Measurements from ENCODE around the gene B3GALT4. TPM values are rescaled to one million over a fixed set of nuclear protein-coding genes. Genes with fewer than 3 reads are reported as not detected.

B3GALT4 gene
- total and polyA plus RNA-seq, 2 of the 13 experiments (the other 11 are each of a cell fraction or from before 2014, with no cell fraction given), result 0.04 to 0.27 TPM

- TF ChIP-seq GMEB2 (CRISPR knock-in tag; IDR thresholded peaks at IDR 0.05; ENCODE audit: low read depth) (no peak), SP2 (CRISPR knock-in tag; IDR thresholded peaks at IDR 0.05) (peak; percentile 86), ZNF574 (CRISPR knock-in tag; IDR thresholded peaks at IDR 0.05) (peak; percentile 93), TRIM22 (IDR thresholded peaks at IDR 0.05) (no peak), ZBED4 (CRISPR knock-in tag; IDR thresholded peaks at IDR 0.05; ENCODE audit: borderline replicate concordance) (no peak), DNMT1 (CRISPR knock-in tag; IDR thresholded peaks at IDR 0.05) (no peak), PRDM15 (CRISPR knock-in tag; IDR thresholded peaks at IDR 0.05) (peak; percentile 89), ZBTB1 (CRISPR knock-in tag; IDR thresholded peaks at IDR 0.05; ENCODE audit: borderline replicate concordance) (no peak), GFI1 (CRISPR knock-in tag; IDR thresholded peaks at IDR 0.05; ENCODE audit: borderline replicate concordance) (0 out of 2 replicates have a peak, but pooled peaks have one; percentile 11), ADNP (CRISPR knock-in tag; IDR thresholded peaks at IDR 0.05) (no peak), TSC22D2 (CRISPR knock-in tag; IDR thresholded peaks at IDR 0.05; ENCODE audit: borderline replicate concordance) (peak; percentile 89), ZIK1 (CRISPR knock-in tag; IDR thresholded peaks at IDR 0.05; ENCODE audit: borderline replicate concordance, low read depth) (peak; percentile 77; the same call in 1 of the 2 replicates)
Observed at GRCh38 chr6:33271468-33272274, 5.3 kb upstream of the B3GALT4 start, which contains the start of the genes RPS18 and VPS52 (continued).
